HepG2 (cell line): ENCODE results near the gene TMEM182. TPM values are rescaled to one million over a fixed set of nuclear protein-coding genes. Genes with fewer than 3 reads are reported as not detected.

Experiments
- ETV5 ChIP-seq: IDR thresholded peaks from 2 replicates; pipeline ENCODE4 v1.6.1; 2018; ENCODE audit warnings: missing biosample characterization, missing genetic modification reagents, inconsistent platforms, borderline replicate concordance
- KLF11 ChIP-seq: IDR thresholded peaks from 2 replicates; pipeline ENCODE4 v1.6.1; 2016; ENCODE audit warnings: missing compliant biosample characterization
- PRMT3 ChIP-seq: sonication (generic); formaldehyde crosslinking; IDR thresholded peaks from 2 replicates; pipeline ENCODE4 v1.8.1; 2022; ENCODE audit warnings: low read depth, mild to moderate bottlenecking, moderate library complexity, missing genetic modification reagents, borderline replicate concordance
- TP53 ChIP-seq: sonication (generic); formaldehyde crosslinking; conservative IDR thresholded peaks from 2 replicates; pipeline ENCODE4 v1.4.0; 2020; ENCODE audit warnings: missing genetic modification reagents
- ZBTB3 ChIP-seq: sonication (generic); formaldehyde crosslinking; IDR thresholded peaks from 2 replicates; pipeline ENCODE4 v1.4.0; 2020; ENCODE audit warnings: low read depth, mild to moderate bottlenecking, moderate library complexity, missing genetic modification reagents, borderline replicate concordance
- ZHX2 ChIP-seq, 2 experiments: sonication (generic) in 1 of 2; formaldehyde crosslinking in 1 of 2; IDR thresholded peaks; 2 replicates each; pipeline versions ENCODE4 v1.6.1 to v1.9.0; 2014 to 2022; ENCODE audit warnings: antibody characterized with exemption in 1 of 2, borderline replicate concordance in 1 of 2, inconsistent platforms in 1 of 2, low read depth in 1 of 2, missing genetic modification reagents in 1 of 2
- ZNF280B ChIP-seq: sonication (generic); formaldehyde crosslinking; IDR thresholded peaks from 2 replicates; pipeline ENCODE4 v1.5.0; 2020; ENCODE audit warnings: missing genetic modification reagents, mild to moderate bottlenecking, borderline replicate concordance
- polyA plus RNA-seq, 8 experiments: library from polyadenylated mRNA; depleted of rRNA in 3 of 8; stranded (reverse) in 7 of 8; unstranded in 1 of 8; fragments of >200 nt; fragmentation: Illumina TruSeq in 4 of 8; extraction: Trizol in 4 of 8; gene quantifications; 2 replicates each; pipeline versions ENCODE4 v1.2.1 to v1.2.3, GENCODE V29; 2011 to 2016; ENCODE audit warnings: low read depth in 4 of 8, missing spikeins in 1 of 8, mixed read lengths in 1 of 8; ENCODE audit not compliant: insufficient read depth in 1 of 8
- total RNA-seq, 5 experiments: library from RNA; depleted of rRNA; stranded (reverse); fragments of >200 nt; fragmentation: Illumina TruSeq; extraction: Trizol; gene quantifications; 2 replicates each; pipeline ENCODE4 v1.2.3, GENCODE V29; 2016; ENCODE audit warnings: low read depth in 1 of 5
- TF ChIP-seq, protein P1 (sequence below): sonication (generic); formaldehyde crosslinking; conservative IDR thresholded peaks from 2 replicates; pipeline ENCODE4 v1.8.1; 2023; ENCODE audit warnings: missing genetic modification reagents

Gene TMEM182
- total and polyA plus RNA-seq, 2 of the 13 experiments (the other 11 are each of a cell fraction or from before 2014, with no cell fraction given): 8.7 to 8.9 TPM

GRCh38 chr2:102773149-102773705 is 11.4 kb downstream of the TMEM182 start (continued):
- no peak for TF ChIP-seq ZHX2 (IDR thresholded peaks at IDR 0.05; ENCODE audit: low read depth)
- no peak for TF ChIP-seq ZHX2 (CRISPR knock-in tag; IDR thresholded peaks at IDR 0.05; ENCODE audit: borderline replicate concordance)
- no peak for TF ChIP-seq ZNF280B (CRISPR knock-in tag)
- no peak for TF ChIP-seq TP53 (CRISPR knock-in tag)
- TF ChIP-seq, protein P1, sequence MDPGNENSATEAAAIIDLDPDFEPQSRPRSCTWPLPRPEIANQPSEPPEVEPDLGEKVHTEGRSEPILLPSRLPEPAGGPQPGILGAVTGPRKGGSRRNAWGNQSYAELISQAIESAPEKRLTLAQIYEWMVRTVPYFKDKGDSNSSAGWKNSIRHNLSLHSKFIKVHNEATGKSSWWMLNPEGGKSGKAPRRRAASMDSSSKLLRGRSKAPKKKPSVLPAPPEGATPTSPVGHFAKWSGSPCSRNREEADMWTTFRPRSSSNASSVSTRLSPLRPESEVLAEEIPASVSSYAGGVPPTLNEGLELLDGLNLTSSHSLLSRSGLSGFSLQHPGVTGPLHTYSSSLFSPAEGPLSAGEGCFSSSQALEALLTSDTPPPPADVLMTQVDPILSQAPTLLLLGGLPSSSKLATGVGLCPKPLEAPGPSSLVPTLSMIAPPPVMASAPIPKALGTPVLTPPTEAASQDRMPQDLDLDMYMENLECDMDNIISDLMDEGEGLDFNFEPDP (CRISPR knock-in tag): no peak
- no peak for TF ChIP-seq ETV5 (CRISPR knock-in tag)
- TF ChIP-seq ZBTB3 (CRISPR knock-in tag): no peak
- no peak for TF ChIP-seq PRMT3 (CRISPR knock-in tag)
- TF ChIP-seq KLF11 (CRISPR knock-in tag): no peak
